Trophoblast cell (in vitro differentiated cells and primary cell): ENCODE data around the gene CDC37L1.

Experiments
- DNase-seq, 2 donors: peaks; one replicate each; pipeline ENCODE4 v3.0.0-alpha.2; 2016
- H2AFZ ChIP-seq: 2 replicates; pipeline ENCODE4 v1.6.1; 2013; ENCODE audit warnings: low read length, moderate library complexity, mild to moderate bottlenecking; ENCODE audit not compliant: insufficient read depth, poor library complexity
- H2AK5ac ChIP-seq: 2 replicates; pipeline ENCODE4 v1.6.1; 2013; ENCODE audit warnings: mild to moderate bottlenecking, low read length
- H2BK120ac ChIP-seq: 2 replicates; pipeline ENCODE4 v1.6.1; 2013; ENCODE audit warnings: low read length, mild to moderate bottlenecking, moderate library complexity; ENCODE audit not compliant: insufficient read depth, poor library complexity
- H2BK12ac ChIP-seq: 2 replicates; pipeline ENCODE4 v1.6.1; 2013; ENCODE audit warnings: mild to moderate bottlenecking, low read length, moderate library complexity
- H2BK5ac ChIP-seq: 2 replicates; pipeline ENCODE4 v1.6.1; 2013; ENCODE audit warnings: low read length, low read depth, moderate library complexity, mild to moderate bottlenecking; ENCODE audit not compliant: poor library complexity
- H3K14ac ChIP-seq: 2 replicates; pipeline ENCODE4 v1.6.1; 2013; ENCODE audit warnings: mild to moderate bottlenecking, low read length
- H3K18ac ChIP-seq: 2 replicates; pipeline ENCODE4 v1.6.1; 2013; ENCODE audit warnings: mild to moderate bottlenecking, low read length
- H3K23ac ChIP-seq: 2 replicates; pipeline ENCODE4 v1.6.1; 2013; ENCODE audit warnings: low read length
- H3K27ac ChIP-seq: 2 replicates; pipeline ENCODE4 v1.5.1; 2013; ENCODE audit warnings: low read depth, mild to moderate bottlenecking, inconsistent platforms, low read length, moderate library complexity
- H3K27me3 ChIP-seq: 2 replicates; pipeline ENCODE4 v1.6.1; 2013; ENCODE audit warnings: inconsistent platforms, mild to moderate bottlenecking, low read length, moderate library complexity; ENCODE audit not compliant: insufficient read depth
- H3K36me3 ChIP-seq, 2 experiments: 1 replicate in 1 of 2; 2 replicates in 1 of 2; pipeline ENCODE4 v1.6.1; 2013; ENCODE audit warnings: low read length in 2 of 2, mild to moderate bottlenecking in 2 of 2, moderate library complexity in 1 of 2; ENCODE audit not compliant: insufficient read depth in 2 of 2, control insufficient read depth in 1 of 2
- H3K4ac ChIP-seq: 2 replicates; pipeline ENCODE4 v1.6.1; 2013; ENCODE audit warnings: low read depth, mild to moderate bottlenecking, low read length, moderate library complexity
- H3K4me1 ChIP-seq, 2 experiments: 1 replicate in 1 of 2; 2 replicates in 1 of 2; pipeline ENCODE4 v1.6.1; 2013; ENCODE audit warnings: low read length in 2 of 2, mild to moderate bottlenecking in 2 of 2, moderate library complexity in 1 of 2; ENCODE audit not compliant: insufficient read depth in 2 of 2, control insufficient read depth in 1 of 2
- H3K4me2 ChIP-seq: 2 replicates; pipeline ENCODE4 v1.6.1; 2013; ENCODE audit warnings: inconsistent platforms, mild to moderate bottlenecking, low read length, moderate library complexity
- H3K4me3 ChIP-seq: 2 replicates; pipeline ENCODE4 v1.5.1; 2013; ENCODE audit warnings: mild to moderate bottlenecking, low read depth, low read length, inconsistent platforms
- H3K79me1 ChIP-seq: one replicate; pipeline ENCODE4 v1.6.1; 2013; ENCODE audit warnings: low read length
- H3K79me2 ChIP-seq: 2 replicates; pipeline ENCODE4 v1.6.1; 2013; ENCODE audit warnings: low read length, mild to moderate bottlenecking; ENCODE audit not compliant: control insufficient read depth, insufficient read depth, poor library complexity
- H3K9ac ChIP-seq: 2 replicates; pipeline ENCODE4 v1.6.1; 2013; ENCODE audit warnings: mild to moderate bottlenecking, low read length
- H3K9me3 ChIP-seq: 2 replicates; pipeline ENCODE4 v1.6.1; 2013; ENCODE audit warnings: low read depth, mild to moderate bottlenecking, control low read depth, inconsistent platforms, low read length; ENCODE audit not compliant: insufficient read depth
- H4K12ac ChIP-seq: 2 replicates; pipeline ENCODE4 v1.6.1; 2013; ENCODE audit warnings: low read depth, mild to moderate bottlenecking, low read length, moderate library complexity
- H4K8ac ChIP-seq: 2 replicates; pipeline ENCODE4 v1.6.1; 2013; ENCODE audit warnings: low read depth, mild to moderate bottlenecking, low read length, moderate library complexity
- H4K91ac ChIP-seq: one replicate; pipeline ENCODE4 v1.6.1; 2013; ENCODE audit warnings: low read depth, mild to moderate bottlenecking, low read length, moderate library complexity
- WGBS: extraction: QIAGEN DNeasy Blood & Tissue Kit; methylation state at CpG from one replicate; pipeline ENCODE4 v1.1.7; 2013; ENCODE audit warnings: missing lambda C conversion rate; ENCODE audit not compliant: insufficient read length, insufficient coverage; ENCODE audit errors: extremely low coverage; 5-methylcytosine and 5-hydroxymethylcytosine counted together

CDC37L1 gene

DNA sequence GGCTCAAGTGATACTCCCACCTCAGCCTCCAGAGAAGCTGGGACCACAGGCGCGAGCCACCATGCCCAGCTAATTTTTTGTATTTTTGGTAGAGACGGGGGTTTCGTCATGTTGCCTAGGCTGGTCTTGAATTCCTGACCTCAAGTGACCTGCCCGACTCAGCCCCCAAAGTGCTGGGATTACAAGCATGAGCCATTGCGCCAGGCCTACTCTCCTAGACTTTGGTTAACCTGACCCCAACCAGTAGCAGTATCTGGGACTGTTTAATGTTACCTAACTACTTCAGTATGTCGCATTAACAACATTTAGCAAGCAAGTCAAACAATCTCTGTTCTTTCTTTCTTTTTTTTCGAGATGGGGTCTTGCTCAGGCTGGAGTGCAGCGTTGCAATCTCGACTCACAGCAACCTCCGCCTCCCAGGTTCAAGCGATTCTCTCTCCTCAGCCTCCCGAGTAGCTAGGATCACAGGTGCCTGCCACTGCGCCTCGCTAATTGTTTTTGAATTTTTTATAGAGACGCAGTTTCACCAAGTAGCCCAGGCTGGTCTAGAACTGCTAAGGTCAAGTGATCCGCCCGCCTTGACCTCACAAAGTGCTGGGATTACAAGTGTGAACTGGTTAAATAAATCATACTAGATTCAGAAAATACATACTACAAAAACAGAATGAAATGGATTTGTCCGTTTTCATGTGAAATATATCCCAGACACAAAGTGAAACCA is 59.7 kb downstream of the CDC37L1 start:
- no peaks in the 10 kb centered on the region for H3K9me3 ChIP-seq
- no peak overlapping the region for H2BK120ac ChIP-seq
- peak overlapping the region; percentile 91 for H3K4ac ChIP-seq
- H3K18ac ChIP-seq: peak overlapping the region; percentile 65
- H4K12ac ChIP-seq: no peak overlapping the region
- no peak overlapping the region for H3K27ac ChIP-seq
- H3K14ac ChIP-seq: no peak overlapping the region
- peaks cover 0 to 1% of the 10 kb centered on the region in 2 experiments for H3K36me3 ChIP-seq
- H4K91ac ChIP-seq: no peak overlapping the region
- H3K27me3 ChIP-seq: no peaks in the 10 kb centered on the region
- H3K79me2 ChIP-seq: peaks cover 19% of the 10 kb centered on the region
- peaks cover 5 to 10% of the 10 kb centered on the region in 2 experiments for H3K4me1 ChIP-seq
- H3K23ac ChIP-seq: no peak overlapping the region
- peaks cover 11% of the 10 kb centered on the region for H3K79me1 ChIP-seq
- H2BK5ac ChIP-seq: peak overlapping the region; percentile 13
- H3K4me3 ChIP-seq: no peak overlapping the region
- H3K9ac ChIP-seq: no peak overlapping the region
- no peak for DNase-seq
- WGBS: no CpG with 5 or more reads among the region's 19 CpGs
- H3K4me2 ChIP-seq: no peak overlapping the region
- no peak overlapping the region for H2AK5ac ChIP-seq
- H2BK12ac ChIP-seq: no peak overlapping the region
- no peak overlapping the region for H4K8ac ChIP-seq
- peak overlapping the region; percentile 78 for H2AFZ ChIP-seq

DNA sequence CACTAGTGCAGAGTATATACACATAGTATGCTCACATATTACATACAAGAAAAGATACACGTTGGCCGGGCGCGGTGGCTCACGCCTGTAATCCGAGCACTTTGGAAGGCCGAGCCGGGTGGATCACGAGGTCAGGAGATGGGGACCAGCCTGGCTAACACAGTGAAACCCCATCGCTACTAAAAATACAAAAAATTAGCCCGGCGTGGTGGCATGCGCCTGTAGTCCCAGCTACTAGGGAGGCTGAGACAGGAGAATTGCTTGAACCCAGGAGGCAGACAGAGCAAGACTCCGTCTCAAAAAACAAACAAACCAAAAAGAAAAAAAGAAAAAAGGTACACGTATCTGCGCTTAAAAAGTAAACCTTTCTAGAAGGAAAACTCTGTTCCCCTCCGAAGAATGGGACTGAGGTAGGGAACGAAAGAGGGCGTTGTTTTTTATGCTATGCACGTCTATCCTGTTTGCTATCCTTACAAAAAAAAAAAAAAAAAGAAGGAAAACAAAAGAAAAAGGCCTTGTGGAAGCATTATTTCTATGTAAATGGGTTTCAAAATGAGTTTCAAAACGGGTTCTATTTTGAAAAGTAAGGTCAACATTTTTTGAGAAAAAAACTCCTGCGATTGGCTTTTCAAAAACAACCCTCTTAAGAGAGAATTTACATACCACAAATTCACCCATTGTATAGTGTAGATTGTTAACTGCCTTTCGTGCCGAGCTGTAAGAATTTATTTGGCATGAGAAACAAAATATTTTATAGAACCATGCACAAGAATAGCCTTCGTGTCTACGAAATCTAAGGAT is 60.4 kb downstream of the CDC37L1 start:
- Histone ChIP-seq H3K18ac (no peak overlapping the region), H4K8ac (no peak overlapping the region), H2BK12ac (no peak overlapping the region), H3K36me3 (peaks cover 0 to 1% of the 10 kb centered on the region in 2 experiments), H2AK5ac (peak overlapping the region; percentile 37), H3K27ac (no peak overlapping the region), H2BK120ac (no peak overlapping the region), H3K4me1 (peaks cover 5 to 10% of the 10 kb centered on the region in 2 experiments), H3K9me3 (no peaks in the 10 kb centered on the region), H3K4ac (peak overlapping the region; percentile 86), H2AFZ (no peak overlapping the region), H3K23ac (no peak overlapping the region), H2BK5ac (no peak overlapping the region), H4K91ac (no peak overlapping the region), H3K4me2 (peak overlapping the region; percentile 82), H3K27me3 (no peaks in the 10 kb centered on the region), H3K4me3 (no peak overlapping the region), H3K14ac (peak overlapping the region; percentile 37), H3K79me2 (peaks cover 19% of the 10 kb centered on the region), H3K79me1 (peaks cover 11% of the 10 kb centered on the region), H3K9ac (no peak overlapping the region), H4K12ac (peak overlapping the region; percentile 54)
- no CpG with 5 or more reads among the region's 26 CpGs for WGBS
- peak in 1 of 2 donors; percentile 21 for DNase-seq

- Histone ChIP-seq H3K9me3 (no peaks in the 10 kb centered on the region), H3K4me2 (peak overlapping the region; percentile 82), H3K9ac (peak overlapping the region; percentile 79), H4K8ac (no peak overlapping the region), H3K4me1 (peaks cover 5 to 10% of the 10 kb centered on the region in 2 experiments), H3K23ac (no peak overlapping the region), H3K18ac (peak overlapping the region; percentile 93), H3K36me3 (peaks cover 0 to 1% of the 10 kb centered on the region in 2 experiments), H2AFZ (peak overlapping the region; percentile 86), H2AK5ac (no peak overlapping the region), H4K12ac (peak overlapping the region; percentile 55), H3K14ac (peak overlapping the region; percentile 72), H3K27me3 (no peaks in the 10 kb centered on the region), H2BK120ac (no peak overlapping the region), H3K27ac (peak overlapping the region; percentile 43), H2BK12ac (no peak overlapping the region), H3K4me3 (peak overlapping the region; percentile 93), H3K79me1 (peaks cover 11% of the 10 kb centered on the region), H4K91ac (peak overlapping the region; percentile 76), H3K4ac (no peak overlapping the region), H2BK5ac (peak overlapping the region; percentile 22), H3K79me2 (peaks cover 19% of the 10 kb centered on the region)
- DNase-seq: no peak
- no CpG with 5 or more reads among the region's 4 CpGs for WGBS
Observed at GRCh38 chr9:4740388-4740637, 60.9 kb downstream of the CDC37L1 start.

DNA sequence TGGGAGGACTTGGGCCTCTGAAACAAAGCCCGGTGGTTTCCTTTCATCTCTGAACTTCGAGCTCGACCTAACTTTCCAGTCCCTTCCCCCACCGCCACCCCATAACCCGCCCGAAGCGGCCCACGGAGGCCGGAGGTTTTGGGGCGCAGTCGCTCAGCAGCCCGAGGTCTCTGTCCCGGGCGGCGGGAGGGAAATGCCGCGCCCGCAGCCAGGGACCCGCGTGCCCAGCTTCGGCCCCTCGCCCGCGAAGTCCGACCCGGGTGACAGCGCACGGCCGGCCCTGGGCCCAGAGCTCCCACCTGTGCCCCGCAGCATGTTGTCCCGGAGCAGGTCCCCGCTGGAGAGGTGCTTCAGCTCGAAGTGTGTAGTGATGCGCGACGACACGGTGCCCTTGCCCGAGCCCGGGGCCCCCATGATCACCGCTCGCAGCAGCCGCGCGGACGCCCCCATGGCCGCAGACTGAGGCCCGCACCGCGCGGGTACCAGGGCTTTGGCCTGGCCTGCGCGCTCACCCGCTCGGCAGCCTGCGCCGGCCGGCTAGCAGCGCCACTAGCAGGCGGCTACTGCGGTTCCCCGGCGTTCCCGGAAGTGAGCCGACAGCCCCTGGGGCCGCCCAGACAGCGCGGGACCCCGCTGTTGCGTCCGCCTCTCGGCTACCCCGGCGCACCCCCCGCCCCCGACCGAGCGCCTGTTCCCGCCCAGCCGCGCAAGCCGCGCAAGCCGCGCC is 61.4 kb downstream of the CDC37L1 start, which contains the start of gene AK3:
Gene AK3 (minus strand): TSS at position 565 of the 727 bp plus-strand sequence. CDS start 115 bp downstream, at position 450.
- no peaks in the 10 kb centered on the region for H3K27me3 ChIP-seq
- peak within 1 kb of the TSS; percentile 56 for H2BK120ac ChIP-seq
- WGBS: no CpG with 5 or more reads among the region's 84 CpGs
- H3K79me1 ChIP-seq: peaks cover 11% of the 10 kb centered on the region
- peak within 1 kb of the TSS; percentile 72 for H3K14ac ChIP-seq
- peak within 1 kb of the TSS; percentile 82 for H4K12ac ChIP-seq
- peak within 1 kb of the TSS; percentile 79 for H3K9ac ChIP-seq
- H3K23ac ChIP-seq: no peak within 1 kb of the TSS
- peak within 1 kb of the TSS; percentile 82 for H3K4me2 ChIP-seq
- H3K4ac ChIP-seq: peak within 1 kb of the TSS; percentile 50
- peak within 1 kb of the TSS; percentile 86 for H2AFZ ChIP-seq
- no peaks in the 10 kb centered on the region for H3K9me3 ChIP-seq
- peaks cover 19% of the 10 kb centered on the region for H3K79me2 ChIP-seq
- peak within 1 kb of the TSS; percentile 43 for H3K27ac ChIP-seq
- H2AK5ac ChIP-seq: peak within 1 kb of the TSS; percentile 39
- H4K8ac ChIP-seq: peak within 1 kb of the TSS; percentile 94
- peaks cover 5 to 10% of the 10 kb centered on the region in 2 experiments for H3K4me1 ChIP-seq
- H2BK5ac ChIP-seq: peak within 1 kb of the TSS; percentile 41
- H3K18ac ChIP-seq: peak within 1 kb of the TSS; percentile 93
- H4K91ac ChIP-seq: peak within 1 kb of the TSS; percentile 77
- peak within 1 kb of the TSS; percentile 93 for H3K4me3 ChIP-seq
- peak; percentile 59 to 68 for DNase-seq
- peak within 1 kb of the TSS; percentile 27 for H2BK12ac ChIP-seq
- H3K36me3 ChIP-seq: peaks cover 0 to 1% of the 10 kb centered on the region in 2 experiments
